HL-60 (cell line): ENCODE results near the gene OR1N1.

ENCODE experiments used
- GABPA ChIP-seq: IDR thresholded peaks from 2 replicates; pipeline ENCODE4 v1.6.1; 2012; ENCODE audit warnings: low read depth
- POLR2AphosphoS5 ChIP-seq: IDR thresholded peaks from 2 replicates; pipeline ENCODE4 v1.6.1; 2012; ENCODE audit warnings: low read depth
- SPI1 ChIP-seq: IDR thresholded peaks from 2 replicates; pipeline ENCODE4 v1.6.1; 2012; ENCODE audit warnings: low read depth, mild to moderate bottlenecking, borderline replicate concordance
- TF ChIP-seq, protein P1 (sequence below): IDR thresholded peaks from one replicate; pipeline ENCODE4 v1.5.1; 2011; ENCODE audit warnings: low read length, control low read depth, inconsistent platforms; ENCODE audit not compliant: insufficient read depth
- TF ChIP-seq, protein P2 (sequence below): IDR thresholded peaks from 2 replicates; pipeline ENCODE4 v1.6.1; 2012; ENCODE audit warnings: low read depth; ENCODE audit not compliant: insufficient replicate concordance

DNA sequence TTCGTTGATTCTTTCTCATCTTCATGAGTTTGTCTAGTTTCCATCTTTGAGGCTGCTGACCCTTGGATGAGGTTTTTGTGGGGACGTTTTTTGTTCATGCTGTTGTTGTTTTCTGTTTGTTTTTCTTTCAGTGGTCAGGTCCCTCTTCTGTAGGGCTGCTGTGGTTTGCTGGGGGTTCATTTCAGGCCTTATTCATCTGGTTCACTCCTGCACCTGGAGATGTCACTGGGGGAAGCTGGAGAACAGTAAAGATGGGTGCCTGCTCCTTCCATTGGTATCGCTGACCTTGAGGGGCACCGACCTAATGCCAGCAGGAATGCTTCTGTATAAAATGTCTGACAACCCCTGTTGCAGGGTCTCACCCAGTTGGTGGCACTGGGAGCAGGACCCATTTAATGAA lies 34.4 kb upstream of the OR1N1 start:
- TF ChIP-seq, protein P1, sequence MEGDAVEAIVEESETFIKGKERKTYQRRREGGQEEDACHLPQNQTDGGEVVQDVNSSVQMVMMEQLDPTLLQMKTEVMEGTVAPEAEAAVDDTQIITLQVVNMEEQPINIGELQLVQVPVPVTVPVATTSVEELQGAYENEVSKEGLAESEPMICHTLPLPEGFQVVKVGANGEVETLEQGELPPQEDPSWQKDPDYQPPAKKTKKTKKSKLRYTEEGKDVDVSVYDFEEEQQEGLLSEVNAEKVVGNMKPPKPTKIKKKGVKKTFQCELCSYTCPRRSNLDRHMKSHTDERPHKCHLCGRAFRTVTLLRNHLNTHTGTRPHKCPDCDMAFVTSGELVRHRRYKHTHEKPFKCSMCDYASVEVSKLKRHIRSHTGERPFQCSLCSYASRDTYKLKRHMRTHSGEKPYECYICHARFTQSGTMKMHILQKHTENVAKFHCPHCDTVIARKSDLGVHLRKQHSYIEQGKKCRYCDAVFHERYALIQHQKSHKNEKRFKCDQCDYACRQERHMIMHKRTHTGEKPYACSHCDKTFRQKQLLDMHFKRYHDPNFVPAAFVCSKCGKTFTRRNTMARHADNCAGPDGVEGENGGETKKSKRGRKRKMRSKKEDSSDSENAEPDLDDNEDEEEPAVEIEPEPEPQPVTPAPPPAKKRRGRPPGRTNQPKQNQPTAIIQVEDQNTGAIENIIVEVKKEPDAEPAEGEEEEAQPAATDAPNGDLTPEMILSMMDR: no peak
- TF ChIP-seq, protein P2, sequence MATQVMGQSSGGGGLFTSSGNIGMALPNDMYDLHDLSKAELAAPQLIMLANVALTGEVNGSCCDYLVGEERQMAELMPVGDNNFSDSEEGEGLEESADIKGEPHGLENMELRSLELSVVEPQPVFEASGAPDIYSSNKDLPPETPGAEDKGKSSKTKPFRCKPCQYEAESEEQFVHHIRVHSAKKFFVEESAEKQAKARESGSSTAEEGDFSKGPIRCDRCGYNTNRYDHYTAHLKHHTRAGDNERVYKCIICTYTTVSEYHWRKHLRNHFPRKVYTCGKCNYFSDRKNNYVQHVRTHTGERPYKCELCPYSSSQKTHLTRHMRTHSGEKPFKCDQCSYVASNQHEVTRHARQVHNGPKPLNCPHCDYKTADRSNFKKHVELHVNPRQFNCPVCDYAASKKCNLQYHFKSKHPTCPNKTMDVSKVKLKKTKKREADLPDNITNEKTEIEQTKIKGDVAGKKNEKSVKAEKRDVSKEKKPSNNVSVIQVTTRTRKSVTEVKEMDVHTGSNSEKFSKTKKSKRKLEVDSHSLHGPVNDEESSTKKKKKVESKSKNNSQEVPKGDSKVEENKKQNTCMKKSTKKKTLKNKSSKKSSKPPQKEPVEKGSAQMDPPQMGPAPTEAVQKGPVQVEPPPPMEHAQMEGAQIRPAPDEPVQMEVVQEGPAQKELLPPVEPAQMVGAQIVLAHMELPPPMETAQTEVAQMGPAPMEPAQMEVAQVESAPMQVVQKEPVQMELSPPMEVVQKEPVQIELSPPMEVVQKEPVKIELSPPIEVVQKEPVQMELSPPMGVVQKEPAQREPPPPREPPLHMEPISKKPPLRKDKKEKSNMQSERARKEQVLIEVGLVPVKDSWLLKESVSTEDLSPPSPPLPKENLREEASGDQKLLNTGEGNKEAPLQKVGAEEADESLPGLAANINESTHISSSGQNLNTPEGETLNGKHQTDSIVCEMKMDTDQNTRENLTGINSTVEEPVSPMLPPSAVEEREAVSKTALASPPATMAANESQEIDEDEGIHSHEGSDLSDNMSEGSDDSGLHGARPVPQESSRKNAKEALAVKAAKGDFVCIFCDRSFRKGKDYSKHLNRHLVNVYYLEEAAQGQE: no peak
- TF ChIP-seq POLR2AphosphoS5 (no peak), SPI1 (no peak), GABPA (no peak)
